HG03280 (cell line): ENCODE measurements around the gene IGFBPL1.
"Not testable (repeated sequence)": the region's sequence is repeated elsewhere in the genome, so short reads cannot be mapped to it uniquely, and the experiment has no call there.

Source experiments
- ATAC-seq: cut with Tn5 transposase; IDR thresholded peaks from one replicate; pipeline ENCODE4 v1.9.1; 2021; ENCODE audit warnings: mild to moderate bottlenecking, moderate library complexity; ENCODE audit not compliant: unreplicated experiment

IGFBPL1 gene

GRCh38 chr9:38401994-38402393, 22.3 kb downstream of the IGFBPL1 start:
- no peak for ATAC-seq

GRCh38 chr9:38399191-38399590, 25.1 kb downstream of the IGFBPL1 start:
- ATAC-seq, result not testable (repeated sequence)

- ATAC-seq, result no peak
Observed at GRCh38 chr9:38396371-38396671, 27.9 kb downstream of the IGFBPL1 start.

GRCh38 chr9:38395653-38396370, 28.4 kb downstream of the IGFBPL1 start:
- no peak for ATAC-seq

GRCh38 chr9:38394416-38394815, 29.8 kb downstream of the IGFBPL1 start:
- ATAC-seq, result no peak

GRCh38 chr9:38393128-38393796, 31.0 kb downstream of the IGFBPL1 start:
- ATAC-seq, result peak; percentile 1

- peak; percentile 99 for ATAC-seq
Observed at GRCh38 chr9:38392235-38393127, 31.8 kb downstream of the IGFBPL1 start, which contains the start of gene ALDH1B1. Gene ALDH1B1, plus strand, starts transcription at chr9:38392702. Its CDS starts 3,047 bp downstream, at chr9:38395749.

- no peak for ATAC-seq
Observed at GRCh38 chr9:38391278-38392118, 32.8 kb downstream of the IGFBPL1 start.

- ATAC-seq, result no peak
Observed at GRCh38 chr9:38390851-38391250, 33.4 kb downstream of the IGFBPL1 start.

- no peak for ATAC-seq
Observed at GRCh38 chr9:38390442-38390841, 33.8 kb downstream of the IGFBPL1 start.

GRCh38 chr9:38389313-38389712, 34.9 kb downstream of the IGFBPL1 start:
- no peak for ATAC-seq

GRCh38 chr9:38388283-38389223, 35.7 kb downstream of the IGFBPL1 start:
- no peak for ATAC-seq

- no peak for ATAC-seq
Observed at GRCh38 chr9:38387751-38388150, 36.5 kb downstream of the IGFBPL1 start.

- no peak for ATAC-seq
Observed at GRCh38 chr9:38387066-38387465, 37.2 kb downstream of the IGFBPL1 start.

GRCh38 chr9:38386319-38386895, 37.8 kb downstream of the IGFBPL1 start:
- ATAC-seq, result no peak

GRCh38 chr9:38385896-38386295, 38.4 kb downstream of the IGFBPL1 start:
- ATAC-seq, result no peak

- no peak for ATAC-seq
Observed at GRCh38 chr9:38384990-38385848, 39.0 kb downstream of the IGFBPL1 start.

GRCh38 chr9:38382141-38382540, 42.1 kb downstream of the IGFBPL1 start:
- ATAC-seq, result no peak
